Measurements from ENCODE around the gene CEP152.

DNA sequence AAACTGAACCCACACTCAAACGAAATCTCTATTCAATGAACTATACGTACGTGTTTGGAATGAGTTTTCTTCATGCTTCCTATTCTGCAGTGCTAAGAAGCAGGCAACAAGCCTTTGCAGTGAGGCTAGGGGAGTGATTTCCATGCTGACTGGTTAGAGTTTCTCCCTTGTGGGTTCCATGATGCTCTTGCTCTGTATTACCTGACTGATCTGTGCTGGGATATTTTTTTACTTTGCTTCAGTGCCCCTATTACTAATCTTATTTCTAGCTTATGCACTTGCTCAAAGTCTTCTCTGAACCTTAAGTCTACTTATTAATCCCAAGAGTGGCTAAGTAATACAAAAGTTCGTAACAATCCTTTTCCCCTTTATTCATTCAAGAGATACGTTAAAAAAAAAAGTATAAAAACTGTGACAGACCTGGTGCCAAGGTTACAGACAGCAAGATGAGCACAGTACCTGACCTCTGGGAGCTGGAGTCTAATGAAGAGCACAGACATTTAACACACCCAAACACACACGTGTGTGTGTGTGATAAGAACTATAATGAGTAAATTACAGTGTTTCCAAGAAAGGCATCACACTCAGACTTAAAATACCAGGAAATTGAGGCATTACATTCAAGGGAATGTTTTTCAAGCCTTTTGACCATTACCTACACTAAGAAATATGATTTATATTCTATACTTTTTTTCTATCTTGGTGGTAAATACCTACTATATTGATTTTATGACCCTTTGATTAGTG is 114.9 kb downstream of the CEP152 start:
- TF ChIP-seq, protein P1, sequence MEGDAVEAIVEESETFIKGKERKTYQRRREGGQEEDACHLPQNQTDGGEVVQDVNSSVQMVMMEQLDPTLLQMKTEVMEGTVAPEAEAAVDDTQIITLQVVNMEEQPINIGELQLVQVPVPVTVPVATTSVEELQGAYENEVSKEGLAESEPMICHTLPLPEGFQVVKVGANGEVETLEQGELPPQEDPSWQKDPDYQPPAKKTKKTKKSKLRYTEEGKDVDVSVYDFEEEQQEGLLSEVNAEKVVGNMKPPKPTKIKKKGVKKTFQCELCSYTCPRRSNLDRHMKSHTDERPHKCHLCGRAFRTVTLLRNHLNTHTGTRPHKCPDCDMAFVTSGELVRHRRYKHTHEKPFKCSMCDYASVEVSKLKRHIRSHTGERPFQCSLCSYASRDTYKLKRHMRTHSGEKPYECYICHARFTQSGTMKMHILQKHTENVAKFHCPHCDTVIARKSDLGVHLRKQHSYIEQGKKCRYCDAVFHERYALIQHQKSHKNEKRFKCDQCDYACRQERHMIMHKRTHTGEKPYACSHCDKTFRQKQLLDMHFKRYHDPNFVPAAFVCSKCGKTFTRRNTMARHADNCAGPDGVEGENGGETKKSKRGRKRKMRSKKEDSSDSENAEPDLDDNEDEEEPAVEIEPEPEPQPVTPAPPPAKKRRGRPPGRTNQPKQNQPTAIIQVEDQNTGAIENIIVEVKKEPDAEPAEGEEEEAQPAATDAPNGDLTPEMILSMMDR (conservative IDR thresholded peaks at IDR 0.05), result no peak
- TF ChIP-seq EZH2 (IDR thresholded peaks at IDR 0.05; ENCODE audit: low read depth), result no peak

All from PC-9 (cell line).